ENCODE measurements around the gene HSF4.

HSF4 gene

GRCh38 chr16:67150047-67150832, 14.3 kb upstream of the HSF4 start:
- in situ Hi-C loops (cut with MboI; ENCODE audit: low sequenced_read_pairs) = loop anchor here (10.0 to 25.0 kb wide), 2 partner anchors 135 to 188 kb away; partner anchors contain the start of gene CES3

GRCh38 chr16:67150833-67151396, 13.6 kb upstream of the HSF4 start, which contains the start of gene B3GNT9:
Gene B3GNT9, minus strand, starts transcription at chr16:67150998. Its CDS starts 513 bp downstream, at chr16:67150485.
- in situ Hi-C loops (cut with MboI; ENCODE audit: low sequenced_read_pairs) = loop anchor here (10.0 to 25.0 kb wide), 2 partner anchors 136 to 189 kb away; partner anchors contain the start of gene CES3

GRCh38 chr16:67151431-67152097, 13.0 kb upstream of the HSF4 start:
- in situ Hi-C loops (cut with MboI; ENCODE audit: low sequenced_read_pairs) = loop anchor here (10.0 to 25.0 kb wide), 2 partner anchors 137 to 189 kb away; partner anchors contain the start of gene CES3

GRCh38 chr16:67154578-67155294, 9.8 kb upstream of the HSF4 start:
- in situ Hi-C loops (cut with MboI; ENCODE audit: low sequenced_read_pairs) = loop anchor here (10.0 to 25.0 kb wide), 2 partner anchors 140 to 192 kb away; partner anchors contain the start of gene CES3

GRCh38 chr16:67155295-67156142, 9.0 kb upstream of the HSF4 start:
- in situ Hi-C loops (cut with MboI; ENCODE audit: low sequenced_read_pairs) = loop anchor here (10.0 to 25.0 kb wide), 2 partner anchors 141 to 193 kb away; partner anchors contain the start of gene CES3

GRCh38 chr16:67156143-67156844, 8.3 kb upstream of the HSF4 start:
- in situ Hi-C loops (cut with MboI; ENCODE audit: low sequenced_read_pairs) = loop anchor here (10.0 to 25.0 kb wide), 2 partner anchors 141 to 194 kb away; partner anchors contain the start of gene CES3

GRCh38 chr16:67157106-67157748, 7.3 kb upstream of the HSF4 start:
- in situ Hi-C loops (cut with MboI; ENCODE audit: low sequenced_read_pairs) = loop anchor here (10.0 to 25.0 kb wide), 2 partner anchors 142 to 195 kb away; partner anchors contain the start of gene CES3

- in situ Hi-C loops (cut with MboI; ENCODE audit: low sequenced_read_pairs) = loop anchor here (10.0 to 25.0 kb wide), 2 partner anchors 143 to 196 kb away; partner anchors contain the start of gene CES3
Measured at GRCh38 chr16:67157892-67158635, 6.5 kb upstream of the HSF4 start.

- in situ Hi-C loops (cut with MboI; ENCODE audit: low sequenced_read_pairs) = loop anchor here (10.0 to 25.0 kb wide), 2 partner anchors 144 to 197 kb away; partner anchors contain the start of gene CES3
Measured at GRCh38 chr16:67158637-67159600, 5.6 kb upstream of the HSF4 start.

GRCh38 chr16:67161595-67162058, 2.9 kb upstream of the HSF4 start:
- in situ Hi-C loops (cut with MboI; ENCODE audit: low sequenced_read_pairs) = loop anchor here (25.0 kb wide), 1 partner anchor 199 kb away; the partner anchor contains the start of gene CES3

- in situ Hi-C loops (cut with MboI; ENCODE audit: low sequenced_read_pairs) = loop anchor here (25.0 kb wide), 1 partner anchor 200 kb away; the partner anchor contains the start of gene CES3
Measured at GRCh38 chr16:67162506-67163163, 1.9 kb upstream of the HSF4 start.

GRCh38 chr16:67163164-67163998, 1.2 kb upstream of the HSF4 start:
- in situ Hi-C loops (cut with MboI; ENCODE audit: low sequenced_read_pairs) = loop anchor here (25.0 kb wide), 1 partner anchor 201 kb away; the partner anchor contains the start of gene CES3

GRCh38 chr16:67163999-67164558, 466 bp upstream of the HSF4 start:
- in situ Hi-C loops (cut with MboI; ENCODE audit: low sequenced_read_pairs) = loop anchor here (25.0 kb wide), 1 partner anchor 202 kb away; the partner anchor contains the start of gene CES3
